ENCODE results near the gene C2orf76. TPM values are rescaled to one million over a fixed set of nuclear protein-coding genes. Genes with fewer than 3 reads are reported as not detected.
A peak's percentile ranks its signal among the peaks of the same experiment; 100 is the strongest.

The C2orf76 gene
- total RNA-seq, 1 experiment from 2014 or later, result 5.7 TPM

DNA sequence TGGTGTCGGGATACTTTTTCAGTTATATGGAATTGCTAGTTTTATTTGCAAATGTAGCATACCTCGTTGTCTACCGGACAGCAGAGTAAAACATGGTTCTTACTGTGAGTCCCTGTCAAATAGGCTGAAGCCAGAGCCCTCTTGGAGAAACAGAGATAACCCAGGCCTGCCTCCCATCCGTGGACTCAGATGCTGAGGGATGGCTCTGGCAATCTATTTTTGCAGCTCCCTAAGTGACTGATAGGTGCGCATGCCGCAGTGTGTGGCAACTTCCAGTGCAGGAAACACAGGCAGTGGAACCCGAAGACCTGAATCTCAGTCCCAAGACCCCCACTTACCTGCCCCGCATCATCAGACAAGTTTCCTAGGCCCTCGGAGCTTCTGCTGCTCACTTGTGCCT lies 109.4 kb downstream of the C2orf76 start:
- Mint-ChIP-seq H3K4me1 (peaks cover 70% of the 10 kb centered on the region in 2 experiments), H3K9me3 (no peaks in the 10 kb centered on the region), H3K4me3 (no peak overlapping the region), H3K27me3 (ENCODE audit: low read depth) (no peaks in the 10 kb centered on the region), H3K27ac (peak overlapping the region in 2 of 3 experiments; percentile 97; a peak in 3 of 7 replicates), H3K36me3 (ENCODE audit: insufficient read depth in 1 of 3, low read depth in 3 of 3) (peaks cover 6 to 25% (median 12%) of the 10 kb centered on the region in 3 experiments)
- Histone ChIP-seq H3K14ac (ENCODE audit: insufficient read depth, low read length) (0 out of 2 replicates have a peak overlapping the region, but pooled peaks have one; percentile 8), H2BK12ac (ENCODE audit: insufficient read length, low read depth, low read length) (no peak overlapping the region), H3K4ac (ENCODE audit: low read depth, low read length) (no peak overlapping the region), H4K20me1 (ENCODE audit: control insufficient read depth, insufficient read depth, insufficient read length) (no peaks in the 10 kb centered on the region), H3T11ph (ENCODE audit: low read length) (no peak overlapping the region), H3K9me3 (ENCODE audit: control insufficient read depth, low read depth, low read length) (no peaks in the 10 kb centered on the region), H3K23ac (ENCODE audit: insufficient read length, low read depth, low read length) (no peak overlapping the region), H3K18ac (ENCODE audit: insufficient read length, low read depth, low read length) (no peak overlapping the region), H4K8ac (replicated peaks; ENCODE audit: insufficient read length, low read depth, low read length) (no peak overlapping the region), H4K91ac (ENCODE audit: insufficient read length, low read depth, low read length) (no peak overlapping the region), H3K27me3 (ENCODE audit: insufficient read depth, low read length) (no peaks in the 10 kb centered on the region), H3K4me2 (ENCODE audit: insufficient read depth, insufficient read length, low read length) (no peak overlapping the region), H3K9ac (ENCODE audit: extremely low read depth, insufficient read length, low read length) (no peak overlapping the region), H2BK120ac (ENCODE audit: low read depth, low read length, poor library complexity, severe bottlenecking) (no peak overlapping the region), H2AFZ (ENCODE audit: low read length) (no peak overlapping the region), H3K79me1 (ENCODE audit: insufficient read depth, low read depth, low read length, poor library complexity, severe bottlenecking) (no peaks in the 10 kb centered on the region), H3K56ac (ENCODE audit: insufficient read length, low read depth, low read length) (no peak overlapping the region), H2BK20ac (ENCODE audit: low read depth, low read length, poor library complexity, severe bottlenecking) (no peak overlapping the region), H4K5ac (ENCODE audit: insufficient read length, low read depth, low read length) (no peak overlapping the region), H3K79me2 (ENCODE audit: insufficient read depth, low read length) (no peaks in the 10 kb centered on the region), H3K23me2 (ENCODE audit: insufficient read length, low read depth, low read length, poor library complexity, severe bottlenecking) (no peaks in the 10 kb centered on the region), H2BK5ac (ENCODE audit: insufficient read length, low read length) (no peak overlapping the region), H3K27ac (ENCODE audit: insufficient read length, low read depth, low read length) (no peak overlapping the region), H2BK15ac (ENCODE audit: low read depth, low read length) (no peak overlapping the region), H3K4me1 (ENCODE audit: insufficient read depth, low read length) (no peaks in the 10 kb centered on the region; the same call in 1 of the 2 replicates), H2AK5ac (ENCODE audit: insufficient read length, low read length) (no peak overlapping the region)
- no CpG with 5 or more reads among the region's 9 CpGs for WGBS (ENCODE audit: extremely low coverage, insufficient read length, low lambda C conversion rate)
- DNase-seq, result peak; percentile 20
- TF ChIP-seq, protein P1, sequence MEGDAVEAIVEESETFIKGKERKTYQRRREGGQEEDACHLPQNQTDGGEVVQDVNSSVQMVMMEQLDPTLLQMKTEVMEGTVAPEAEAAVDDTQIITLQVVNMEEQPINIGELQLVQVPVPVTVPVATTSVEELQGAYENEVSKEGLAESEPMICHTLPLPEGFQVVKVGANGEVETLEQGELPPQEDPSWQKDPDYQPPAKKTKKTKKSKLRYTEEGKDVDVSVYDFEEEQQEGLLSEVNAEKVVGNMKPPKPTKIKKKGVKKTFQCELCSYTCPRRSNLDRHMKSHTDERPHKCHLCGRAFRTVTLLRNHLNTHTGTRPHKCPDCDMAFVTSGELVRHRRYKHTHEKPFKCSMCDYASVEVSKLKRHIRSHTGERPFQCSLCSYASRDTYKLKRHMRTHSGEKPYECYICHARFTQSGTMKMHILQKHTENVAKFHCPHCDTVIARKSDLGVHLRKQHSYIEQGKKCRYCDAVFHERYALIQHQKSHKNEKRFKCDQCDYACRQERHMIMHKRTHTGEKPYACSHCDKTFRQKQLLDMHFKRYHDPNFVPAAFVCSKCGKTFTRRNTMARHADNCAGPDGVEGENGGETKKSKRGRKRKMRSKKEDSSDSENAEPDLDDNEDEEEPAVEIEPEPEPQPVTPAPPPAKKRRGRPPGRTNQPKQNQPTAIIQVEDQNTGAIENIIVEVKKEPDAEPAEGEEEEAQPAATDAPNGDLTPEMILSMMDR (conservative IDR thresholded peaks at IDR 0.05), result no peak

Data from H9 (cell line).